HepG2 (cell line): ENCODE data around the gene OTOGL. TPM values are rescaled to one million over a fixed set of nuclear protein-coding genes. Genes with fewer than 3 reads are reported as not detected.

Source experiments
- ATAC-seq: fragments of 200-7000 bp; cut with Tn5 transposase; 3 replicates; pipeline ENCODE4 v1.9.1; 2020; ENCODE audit warnings: mild to moderate bottlenecking, moderate library complexity
- BruUV-seq: library from RNA; stranded (reverse); fragments of 400-500 nt; replicated peaks from 2 replicates; lab custom pipeline; 2021; lab: Mats Ljungman, UMichigan
- CTCF ChIA-PET: fragments of 300-600 bp; formaldehyde crosslinking; extraction: SDS; loops from one replicate; lab custom pipeline; 2021; ENCODE audit warnings: low total read pairs, inconsistent platforms, low intra/inter-chr PET ratio; lab: Yijun Ruan, JAX
- POLR2A ChIA-PET: fragments of 350-600 bp; sonication (Branson Sonifier 250); formaldehyde crosslinking; loops from one replicate; lab custom pipeline; 2020; ENCODE audit warnings: antibody characterized with exemption, inconsistent platforms; lab: Yijun Ruan, JAX
- DNase-seq: peaks from one replicate; pipeline ENCODE4 v3.0.0-alpha.2; 2015; ENCODE audit warnings: low spot score
- FAIRE-seq: peaks from 3 replicates; lab custom pipeline; 2011; peaks lifted over from hg19 to GRCh38; lab: Jason Lieb, UNC
- H2AFZ ChIP-seq: one replicate; pipeline ENCODE4 v1.6.1; 2011; ENCODE audit warnings: low read length, inconsistent platforms
- H3K27ac ChIP-seq: fragments of 300-600 bp; 3 replicates; pipeline ENCODE4 v1.8.0; 2011; ENCODE audit warnings: mixed run types, mild to moderate bottlenecking, mixed read lengths, low read length, inconsistent platforms; ENCODE audit not compliant: insufficient read depth; ENCODE audit errors: extremely low read length
- H3K27me3 ChIP-seq, 2 experiments: fragments of 200-600 bp in 1 of 2; 2 replicates in 1 of 2; 3 replicates in 1 of 2; pipeline versions ENCODE4 v1.6.0 to v1.8.0; 2011; ENCODE audit warnings: low read length in 2 of 2, mild to moderate bottlenecking in 2 of 2, moderate library complexity in 2 of 2, inconsistent platforms in 1 of 2; ENCODE audit not compliant: insufficient read depth in 2 of 2, control insufficient read depth in 1 of 2
- H3K36me3 ChIP-seq, 2 experiments: fragments of 200-600 bp in 1 of 2; replicated peaks in 1 of 2; 2 replicates in 1 of 2; 3 replicates in 1 of 2; pipeline versions ENCODE4 v1.5.1 to v1.8.0; 2011; ENCODE audit warnings: low read length in 2 of 2, inconsistent platforms in 1 of 2; ENCODE audit not compliant: insufficient read depth in 2 of 2, control insufficient read depth in 1 of 2
- H3K4me1 ChIP-seq: 2 replicates; pipeline ENCODE4 v1.5.1; 2012; ENCODE audit warnings: low read length, inconsistent platforms; ENCODE audit not compliant: insufficient read depth
- H3K4me2 ChIP-seq: 2 replicates; pipeline ENCODE4 v1.6.0; 2011; ENCODE audit warnings: low read depth, low read length, inconsistent platforms
- H3K4me3 ChIP-seq, 3 experiments: fragments of 200-600 bp in 1 of 3; sonication (generic), shearing (Covaris generic) in 1 of 3; replicated peaks in 1 of 3; 2 replicates each; pipeline ENCODE4 v1.5.1; 2011 to 2016; ENCODE audit warnings: low read length in 3 of 3, inconsistent platforms in 2 of 3, low read depth in 2 of 3, mild to moderate bottlenecking in 2 of 3, control low read depth in 1 of 3, mixed read lengths in 1 of 3; ENCODE audit not compliant: insufficient read depth in 1 of 3
- H3K79me2 ChIP-seq: one replicate; pipeline ENCODE4 v1.6.1; 2011; ENCODE audit warnings: low read length, inconsistent platforms; ENCODE audit not compliant: insufficient read depth
- H3K9ac ChIP-seq: 2 replicates; pipeline ENCODE4 v1.6.0; 2011; ENCODE audit warnings: mild to moderate bottlenecking, low read depth, low read length, inconsistent platforms; ENCODE audit not compliant: insufficient read depth
- H3K9me3 ChIP-seq: 2 replicates; pipeline ENCODE4 v1.5.1; 2012; ENCODE audit warnings: mild to moderate bottlenecking, low read length
- H4K20me1 ChIP-seq: 2 replicates; pipeline ENCODE4 v1.6.0; 2011; ENCODE audit warnings: inconsistent platforms, mild to moderate bottlenecking, low read length, moderate library complexity; ENCODE audit not compliant: insufficient read depth
- ATF1 ChIP-seq: IDR thresholded peaks from 2 replicates; pipeline ENCODE4 v1.6.1; 2016; ENCODE audit warnings: mild to moderate bottlenecking, control low read depth
- CREM ChIP-seq, 2 experiments: sonication (generic) in 1 of 2; formaldehyde crosslinking in 1 of 2; IDR thresholded peaks; 2 replicates each; pipeline versions ENCODE4 v1.4.0 to v1.6.1; 2016 to 2020; ENCODE audit warnings: antibody characterized with exemption in 1 of 2, mild to moderate bottlenecking in 1 of 2, missing genetic modification reagents in 1 of 2
- MAFF ChIP-seq: IDR thresholded peaks from 2 replicates; pipeline ENCODE4 v1.6.1; 2011; ENCODE audit warnings: low read depth, low read length, improper control_type of control experiment
- MAFK ChIP-seq, 2 experiments: IDR thresholded peaks in 1 of 2; conservative IDR thresholded peaks in 1 of 2; 2 replicates each; pipeline ENCODE4 v1.6.1; 2011; ENCODE audit warnings: improper control_type of control experiment in 2 of 2, low read length in 2 of 2
- POLR2AphosphoS2 ChIP-seq: IDR thresholded peaks from 2 replicates; pipeline ENCODE4 v1.6.1; 2011; ENCODE audit warnings: low read depth, low read length, improper control_type of control experiment
- RAD21 ChIP-seq: fragments of 450-650 bp; formaldehyde crosslinking; IDR thresholded peaks from 2 replicates; pipeline ENCODE4 v1.5.0; 2020; ENCODE audit warnings: mild to moderate bottlenecking
- SOX13 ChIP-seq, 3 experiments: fragments of 450-650 bp in 1 of 3; sonication (generic) in 1 of 3; formaldehyde crosslinking in 1 of 3; IDR thresholded peaks in 2 of 3; conservative IDR thresholded peaks in 1 of 3; 2 replicates each; pipeline versions ENCODE4 v1.5.0 to v1.6.1; 2016 to 2020; ENCODE audit warnings: antibody characterized with exemption in 1 of 3, mild to moderate bottlenecking in 1 of 3, missing compliant biosample characterization in 1 of 3, missing genetic modification reagents in 1 of 3, moderate library complexity in 1 of 3
- TBX2 ChIP-seq: sonication (generic); formaldehyde crosslinking; IDR thresholded peaks from 2 replicates; pipeline ENCODE4 v1.5.0; 2020; ENCODE audit warnings: missing genetic modification reagents, mild to moderate bottlenecking, borderline replicate concordance
- XBP1 ChIP-seq: sonication (generic); formaldehyde crosslinking; IDR thresholded peaks from 2 replicates; pipeline ENCODE4 v1.5.0; 2020; ENCODE audit warnings: missing genetic modification reagents
- ZBTB7B ChIP-seq: sonication (generic); formaldehyde crosslinking; IDR thresholded peaks from 2 replicates; pipeline ENCODE4 v1.4.0; 2020; ENCODE audit warnings: missing genetic modification reagents
- ZNF530 ChIP-seq: sonication (generic); formaldehyde crosslinking; IDR thresholded peaks from 2 replicates; pipeline ENCODE4 v1.5.0; 2020; ENCODE audit warnings: low read depth, mild to moderate bottlenecking, missing genetic modification reagents
- ZSCAN25 ChIP-seq: sonication (generic); formaldehyde crosslinking; IDR thresholded peaks from 2 replicates; pipeline ENCODE4 v1.8.0; 2022; ENCODE audit warnings: mild to moderate bottlenecking, missing genetic modification reagents
- WGBS: methylation state at CpG from one replicate; pipeline ENCODE4 v1.1.6; 2017; ENCODE audit warnings: low lambda C conversion rate; 5-methylcytosine and 5-hydroxymethylcytosine counted together
- in situ Hi-C: cut with HindIII; loops from 2 replicates; pipeline ENCODE4 v1.10.0; 2017; ENCODE audit warnings: low pct_unique_long_range_greater_than_20kb; ENCODE audit not compliant: extremely low pct_ligation_motif_present
- intact Hi-C: fragments of 100-400 bp; cut with micrococcal nuclease; formaldehyde crosslinking; loops from one replicate; pipeline ENCODE4 v1.10.0; 2022; ENCODE audit not compliant: unreplicated experiment
- polyA plus RNA-seq, 8 experiments: library from polyadenylated mRNA; depleted of rRNA in 3 of 8; stranded (reverse) in 7 of 8; unstranded in 1 of 8; fragments of >200 nt; fragmentation: Illumina TruSeq in 4 of 8; extraction: Trizol in 4 of 8; gene quantifications; 2 replicates each; pipeline versions ENCODE4 v1.2.1 to v1.2.3, GENCODE V29; 2011 to 2016; ENCODE audit warnings: low read depth in 4 of 8, missing spikeins in 1 of 8, mixed read lengths in 1 of 8; ENCODE audit not compliant: insufficient read depth in 1 of 8
- total RNA-seq, 5 experiments: library from RNA; depleted of rRNA; stranded (reverse); fragments of >200 nt; fragmentation: Illumina TruSeq; extraction: Trizol; gene quantifications; 2 replicates each; pipeline ENCODE4 v1.2.3, GENCODE V29; 2016; ENCODE audit warnings: low read depth in 1 of 5
- TF ChIP-seq, protein P1 (sequence below): sonication (generic); formaldehyde crosslinking; IDR thresholded peaks from 2 replicates; pipeline ENCODE4 v1.8.0; 2022; ENCODE audit warnings: missing genetic modification reagents, mild to moderate bottlenecking, inconsistent platforms, borderline replicate concordance
- TF ChIP-seq, protein P2 (sequence below): sonication (generic); formaldehyde crosslinking; conservative IDR thresholded peaks from 2 replicates; pipeline ENCODE4 v1.8.0; 2022; ENCODE audit warnings: missing genetic modification reagents

Gene OTOGL
- total and polyA plus RNA-seq, 2 of the 13 experiments (the other 11 are each of a cell fraction or from before 2014, with no cell fraction given): not detected

DNA sequence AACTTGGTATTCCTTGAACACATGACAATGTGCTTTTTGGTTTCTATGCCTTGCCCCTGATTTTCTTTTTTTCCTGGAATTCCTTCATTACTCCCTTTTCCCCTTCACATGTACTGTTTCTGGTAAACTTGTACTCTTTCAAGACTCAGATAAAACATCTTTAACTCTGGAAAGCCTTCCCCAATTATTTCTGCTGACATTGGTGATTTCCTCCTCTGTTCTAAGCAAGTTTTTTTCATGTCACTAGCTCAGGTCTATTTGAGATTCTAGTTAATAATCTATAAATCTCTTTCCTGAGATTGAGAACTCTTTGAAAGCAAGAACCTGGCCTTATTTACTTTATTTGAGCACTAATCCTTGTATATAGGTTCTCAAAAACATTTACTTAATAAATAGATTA, 320.7 kb downstream of the OTOGL start:
- intact Hi-C loops (no loop called here), in situ Hi-C loops (no loop called here)
- Histone ChIP-seq H3K9ac (no peak overlapping the region), H3K79me2 (no peaks in the 10 kb centered on the region), H2AFZ (no peak overlapping the region), H3K4me1 (no peaks in the 10 kb centered on the region), H4K20me1 (no peaks in the 10 kb centered on the region), H3K27me3 (no peaks in the 10 kb centered on the region), H3K9me3 (no peaks in the 10 kb centered on the region), H3K27ac (no peak overlapping the region), H3K4me3 (no peak overlapping the region), H3K4me2 (no peak overlapping the region), H3K36me3 (no peaks in the 10 kb centered on the region)
- ChIA-PET POLR2A (no interaction called here), CTCF (no interaction called here)
- no peak for DNase-seq
- BruUV-seq: no TSS peak
- ATAC-seq: no peak
- no peak for FAIRE-seq
- TF ChIP-seq MAFK (conservative IDR thresholded peaks at IDR 0.05 in 1 of 2, IDR thresholded peaks at IDR 0.05 in 1 of 2; ENCODE audit: low read length in 2 of 2) (peak; percentile 56 to 76), MAFF (peak; percentile 63), TBX2 (CRISPR knock-in tag) (no peak), ZBTB7B (CRISPR knock-in tag) (no peak)

DNA sequence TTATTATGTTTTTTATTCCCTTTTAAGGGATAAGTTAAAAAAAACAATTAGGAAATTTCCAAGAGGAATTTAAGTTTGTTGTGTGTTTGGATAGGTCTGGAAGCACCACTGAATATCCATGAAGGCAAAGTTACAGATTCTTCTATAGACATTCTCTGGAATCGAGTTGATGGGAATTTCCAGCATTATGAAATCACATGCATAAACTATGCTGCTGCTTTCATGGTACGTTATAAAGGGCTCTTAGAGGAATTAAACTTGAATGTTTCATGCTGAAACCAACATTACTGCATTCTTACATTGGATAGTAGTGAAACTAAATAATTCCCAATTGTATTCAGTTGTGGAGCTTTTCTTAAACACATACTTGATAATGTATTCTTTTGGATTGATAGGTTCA, 323.2 kb downstream of the OTOGL start:
- no peak overlapping the region for H3K4me2 ChIP-seq
- H2AFZ ChIP-seq: no peak overlapping the region
- no peak overlapping the region for H3K27ac ChIP-seq
- no peak for ATAC-seq
- FAIRE-seq: no peak
- no peak overlapping the region for H3K9ac ChIP-seq
- H4K20me1 ChIP-seq: no peaks in the 10 kb centered on the region
- H3K79me2 ChIP-seq: no peaks in the 10 kb centered on the region
- 0% methylated on average over 2 of the region's 2 CpGs for WGBS
- no peak for DNase-seq
- H3K4me3 ChIP-seq: no peak overlapping the region
- intact Hi-C loops (no loop called here), in situ Hi-C loops (no loop called here)
- H3K4me1 ChIP-seq: no peaks in the 10 kb centered on the region
- H3K27me3 ChIP-seq: no peaks in the 10 kb centered on the region
- POLR2A ChIA-PET: no interaction called here
- CTCF ChIA-PET: no interaction called here
- TF ChIP-seq ZSCAN25 (CRISPR knock-in tag) (no peak), ATF1 (CRISPR knock-in tag) (no peak), POLR2AphosphoS2 (no peak), SOX13 (IDR thresholded peaks at IDR 0.05) (no peak), SOX13 (CRISPR knock-in tag; conservative IDR thresholded peaks at IDR 0.05 in 1 of 2, IDR thresholded peaks at IDR 0.05 in 1 of 2) (no peak), CREM (IDR thresholded peaks at IDR 0.05) (no peak), CREM (CRISPR knock-in tag; IDR thresholded peaks at IDR 0.05) (no peak), XBP1 (no peak), RAD21 (CRISPR knock-in tag) (no peak), ZNF530 (CRISPR knock-in tag) (no peak)
- TF ChIP-seq, protein P1, sequence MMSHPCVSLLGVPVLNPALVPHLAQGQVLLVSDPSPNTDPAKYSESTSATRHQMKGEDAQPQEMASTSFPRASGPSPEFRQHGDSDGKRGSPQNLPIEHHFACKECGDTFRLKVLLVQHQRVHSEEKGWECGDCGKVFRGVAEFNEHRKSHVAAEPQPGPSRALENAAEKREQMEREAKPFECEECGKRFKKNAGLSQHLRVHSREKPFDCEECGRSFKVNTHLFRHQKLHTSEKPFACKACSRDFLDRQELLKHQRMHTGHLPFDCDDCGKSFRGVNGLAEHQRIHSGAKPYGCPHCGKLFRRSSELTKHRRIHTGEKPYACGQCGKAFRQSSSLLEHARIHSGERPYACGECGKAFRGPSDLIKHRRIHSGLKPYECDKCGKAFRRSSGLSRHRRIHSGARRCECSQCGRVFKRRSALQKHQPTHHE (CRISPR knock-in tag): no peak
- TF ChIP-seq, protein P2, sequence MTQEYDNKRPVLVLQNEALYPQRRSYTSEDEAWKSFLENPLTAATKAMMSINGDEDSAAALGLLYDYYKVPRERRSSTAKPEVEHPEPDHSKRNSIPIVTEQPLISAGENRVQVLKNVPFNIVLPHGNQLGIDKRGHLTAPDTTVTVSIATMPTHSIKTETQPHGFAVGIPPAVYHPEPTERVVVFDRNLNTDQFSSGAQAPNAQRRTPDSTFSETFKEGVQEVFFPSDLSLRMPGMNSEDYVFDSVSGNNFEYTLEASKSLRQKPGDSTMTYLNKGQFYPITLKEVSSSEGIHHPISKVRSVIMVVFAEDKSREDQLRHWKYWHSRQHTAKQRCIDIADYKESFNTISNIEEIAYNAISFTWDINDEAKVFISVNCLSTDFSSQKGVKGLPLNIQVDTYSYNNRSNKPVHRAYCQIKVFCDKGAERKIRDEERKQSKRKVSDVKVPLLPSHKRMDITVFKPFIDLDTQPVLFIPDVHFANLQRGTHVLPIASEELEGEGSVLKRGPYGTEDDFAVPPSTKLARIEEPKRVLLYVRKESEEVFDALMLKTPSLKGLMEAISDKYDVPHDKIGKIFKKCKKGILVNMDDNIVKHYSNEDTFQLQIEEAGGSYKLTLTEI (CRISPR knock-in tag): no peak
- no TSS peak for BruUV-seq
- H3K9me3 ChIP-seq: no peaks in the 10 kb centered on the region
- no peaks in the 10 kb centered on the region for H3K36me3 ChIP-seq
